Neural progenitor cell (in vitro differentiated cells): ENCODE data around the gene SUSD1. TPM values are rescaled to one million over a fixed set of nuclear protein-coding genes. Genes with fewer than 3 reads are reported as not detected.

Experiments
- DNase-seq: peaks from one replicate; pipeline ENCODE4 v3.0.0-alpha.2; 2016; ENCODE audit warnings: low spot score
- H2AFZ ChIP-seq: fragments of 200-600 bp; sonication (generic); replicated peaks from 2 replicates; pipeline ENCODE4 v1.6.1; 2016; ENCODE audit warnings: antibody characterized with exemption
- H3F3A ChIP-seq: fragments of 200-600 bp; sonication (generic); 2 replicates; pipeline ENCODE4 v1.6.1; 2016; ENCODE audit warnings: antibody characterized with exemption, low read depth
- H3K27ac ChIP-seq: fragments of 200-600 bp; sonication (generic); 2 replicates; pipeline ENCODE4 v1.5.1; 2016; ENCODE audit warnings: mild to moderate bottlenecking
- H3K27me3 ChIP-seq: fragments of 200-600 bp; sonication (generic); 2 replicates; pipeline ENCODE4 v1.6.1; 2016; ENCODE audit warnings: mild to moderate bottlenecking, moderate library complexity
- H3K36me3 ChIP-seq: fragments of 200-600 bp; sonication (generic); 2 replicates; pipeline ENCODE4 v1.5.1; 2016
- H3K4me1 ChIP-seq: fragments of 200-600 bp; sonication (generic); 2 replicates; pipeline ENCODE4 v1.6.1; 2016; ENCODE audit warnings: mixed run types
- H3K4me2 ChIP-seq: fragments of 200-600 bp; sonication (generic); 2 replicates; pipeline ENCODE4 v1.6.1; 2016
- H3K4me3 ChIP-seq: fragments of 200-600 bp; sonication (generic); 2 replicates; pipeline ENCODE4 v1.5.1; 2016
- H3K79me2 ChIP-seq: fragments of 200-600 bp; sonication (generic); 2 replicates; pipeline ENCODE4 v1.6.1; 2016; ENCODE audit warnings: low read depth
- H3K9ac ChIP-seq: fragments of 200-600 bp; sonication (generic); 2 replicates; pipeline ENCODE4 v1.6.1; 2016
- H3K9me3 ChIP-seq: fragments of 200-600 bp; sonication (generic); 2 replicates; pipeline ENCODE4 v1.5.1; 2016; ENCODE audit warnings: low read depth
- H4K20me1 ChIP-seq: fragments of 200-600 bp; sonication (generic); 2 replicates; pipeline ENCODE4 v1.6.1; 2016; ENCODE audit warnings: low read depth
- H3K27ac Mint-ChIP-seq: 3 replicates; pipeline ENCODE4 v1.8.0; 2021; ENCODE audit warnings: mixed read lengths
- H3K27me3 Mint-ChIP-seq: 2 replicates; pipeline ENCODE4 v1.8.0; 2022; ENCODE audit warnings: low read depth, mild to moderate bottlenecking, inconsistent platforms, moderate library complexity, mixed read lengths; ENCODE audit not compliant: insufficient read depth
- H3K36me3 Mint-ChIP-seq: 3 replicates; pipeline ENCODE4 v1.8.0; 2021; ENCODE audit warnings: mixed read lengths
- H3K4me1 Mint-ChIP-seq: 3 replicates; pipeline ENCODE4 v1.8.0; 2021; ENCODE audit warnings: mixed read lengths
- H3K4me3 Mint-ChIP-seq: 3 replicates; pipeline ENCODE4 v1.8.0; 2021; ENCODE audit warnings: mild to moderate bottlenecking, moderate library complexity, mixed read lengths
- H3K9me3 Mint-ChIP-seq: 3 replicates; pipeline ENCODE4 v1.8.0; 2020; ENCODE audit warnings: mixed read lengths
- CTCF ChIP-seq: fragments of 200-600 bp; sonication (generic); IDR thresholded peaks from 2 replicates; pipeline ENCODE4 v1.5.1; 2017; ENCODE audit warnings: antibody characterized with exemption, mild to moderate bottlenecking
- EZH2 ChIP-seq: fragments of 200-600 bp; sonication (generic); IDR thresholded peaks from 2 replicates; pipeline ENCODE4 v1.6.1; 2017; ENCODE audit warnings: antibody characterized with exemption, mild to moderate bottlenecking, moderate library complexity
- EZH2phosphoT487 ChIP-seq: fragments of 200-600 bp; sonication (generic); IDR thresholded peaks from 2 replicates; pipeline ENCODE4 v1.6.1; 2017; ENCODE audit warnings: antibody characterized with exemption
- total RNA-seq: library from RNA; depleted of rRNA; stranded (reverse); fragments of >200 nt; gene quantifications from 2 replicates; pipeline ENCODE4 v1.2.3, GENCODE V29; 2015; ENCODE audit warnings: low replicate concordance

The SUSD1 gene
- total RNA-seq, 1 donor from 2014 or later, result 12.0 TPM

GRCh38 chr9:112063586-112063985, 111.5 kb downstream of the SUSD1 start:
- no peaks in the 10 kb centered on the region for H3K27me3 ChIP-seq
- H3K36me3 ChIP-seq, result no peaks in the 10 kb centered on the region
- H2AFZ ChIP-seq, result no peak overlapping the region
- no peaks in the 10 kb centered on the region for H3F3A ChIP-seq
- H3K4me1 ChIP-seq, result no peaks in the 10 kb centered on the region
- no peaks in the 10 kb centered on the region for H3K9me3 ChIP-seq
- no peak overlapping the region for H3K27ac ChIP-seq
- H3K4me2 ChIP-seq, result no peak overlapping the region
- TF ChIP-seq EZH2phosphoT487 (no peak), CTCF (no peak), EZH2 (no peak)
- H3K4me3 ChIP-seq, result no peak overlapping the region
- H3K27me3 Mint-ChIP-seq, result no peaks in the 10 kb centered on the region
- no peaks in the 10 kb centered on the region for H3K79me2 ChIP-seq
- H4K20me1 ChIP-seq, result no peaks in the 10 kb centered on the region
- no peak overlapping the region for H3K9ac ChIP-seq
- H3K36me3 Mint-ChIP-seq, result no peaks in the 10 kb centered on the region
- no peak for DNase-seq
- H3K27ac Mint-ChIP-seq, result no peak overlapping the region
- peaks cover 5% of the 10 kb centered on the region for H3K9me3 Mint-ChIP-seq
- H3K4me1 Mint-ChIP-seq, result peaks cover 8% of the 10 kb centered on the region
- no peak overlapping the region for H3K4me3 Mint-ChIP-seq

GRCh38 chr9:112063151-112063550, 111.9 kb downstream of the SUSD1 start:
- Mint-ChIP-seq H3K4me1 (peaks cover 8% of the 10 kb centered on the region), H3K4me3 (no peak overlapping the region), H3K27ac (no peak overlapping the region), H3K9me3 (peaks cover 5% of the 10 kb centered on the region), H3K36me3 (peaks cover 2% of the 10 kb centered on the region), H3K27me3 (peaks cover 2% of the 10 kb centered on the region)
- no peaks in the 10 kb centered on the region for H3K4me1 ChIP-seq
- no peaks in the 10 kb centered on the region for H3K36me3 ChIP-seq
- TF ChIP-seq CTCF, result no peak
- no peak for TF ChIP-seq EZH2phosphoT487
- TF ChIP-seq EZH2, result no peak
- DNase-seq, result no peak
- no peak overlapping the region for H3K4me3 ChIP-seq
- H3K9me3 ChIP-seq, result no peaks in the 10 kb centered on the region
- H3K79me2 ChIP-seq, result no peaks in the 10 kb centered on the region
- H3K9ac ChIP-seq, result no peak overlapping the region
- no peak overlapping the region for H2AFZ ChIP-seq
- H3K27ac ChIP-seq, result no peak overlapping the region
- H3K4me2 ChIP-seq, result no peak overlapping the region
- no peaks in the 10 kb centered on the region for H4K20me1 ChIP-seq
- H3F3A ChIP-seq, result no peaks in the 10 kb centered on the region
- H3K27me3 ChIP-seq, result no peaks in the 10 kb centered on the region

GRCh38 chr9:112061152-112061740, 113.9 kb downstream of the SUSD1 start:
- Mint-ChIP-seq H3K9me3 (peaks cover 5% of the 10 kb centered on the region), H3K36me3 (peaks cover 2% of the 10 kb centered on the region), H3K4me3 (no peak overlapping the region), H3K27me3 (peaks cover 2% of the 10 kb centered on the region), H3K27ac (no peak overlapping the region), H3K4me1 (peaks cover 4% of the 10 kb centered on the region)
- no peak overlapping the region for H3K4me3 ChIP-seq
- H3K36me3 ChIP-seq, result no peaks in the 10 kb centered on the region
- no peak overlapping the region for H3K27ac ChIP-seq
- H3K9ac ChIP-seq, result no peak overlapping the region
- H3K9me3 ChIP-seq, result no peaks in the 10 kb centered on the region
- no peaks in the 10 kb centered on the region for H3K4me1 ChIP-seq
- no peaks in the 10 kb centered on the region for H3K79me2 ChIP-seq
- no peak overlapping the region for H2AFZ ChIP-seq
- H3K4me2 ChIP-seq, result no peak overlapping the region
- H4K20me1 ChIP-seq, result no peaks in the 10 kb centered on the region
- H3F3A ChIP-seq, result no peaks in the 10 kb centered on the region
- no peak for TF ChIP-seq EZH2
- TF ChIP-seq EZH2phosphoT487, result no peak
- no peak for TF ChIP-seq CTCF
- H3K27me3 ChIP-seq, result no peaks in the 10 kb centered on the region
- DNase-seq, result no peak
